Liver (tissue), 9 donors: ENCODE data around the gene DPYSL4. TPM values are rescaled to one million over a fixed set of nuclear protein-coding genes. Genes with fewer than 3 reads are reported as not detected.

Experiments
- DNase-seq: peaks from one replicate; pipeline ENCODE4 v3.0.0-alpha.2; 2017; ENCODE audit warnings: low spot score
- H3K27ac ChIP-seq, 2 donors: one replicate each; pipeline ENCODE4 v1.7.0; 2013; ENCODE audit warnings: inconsistent platforms in 2 of 2, low read length in 2 of 2, control low read depth in 1 of 2, low read depth in 1 of 2, mild to moderate bottlenecking in 1 of 2
- H3K27me3 ChIP-seq, 4 donors: one replicate each; pipeline versions ENCODE4 v1.6.1 to v1.7.0; 2013; ENCODE audit warnings: low read length in 3 of 4, inconsistent platforms in 1 of 4, mild to moderate bottlenecking in 1 of 4, moderate library complexity in 1 of 4; ENCODE audit not compliant: control insufficient read depth in 4 of 4, insufficient read depth in 4 of 4
- H3K36me3 ChIP-seq, 4 donors: one replicate each; pipeline versions ENCODE4 v1.6.1 to v1.7.0; 2013; ENCODE audit warnings: low read length in 3 of 4, mild to moderate bottlenecking in 3 of 4, low read depth in 1 of 4, moderate library complexity in 1 of 4; ENCODE audit not compliant: control insufficient read depth in 4 of 4, insufficient read depth in 3 of 4
- H3K4me1 ChIP-seq, 4 donors: one replicate each; pipeline versions ENCODE4 v1.6.1 to v1.7.0; 2013; ENCODE audit warnings: low read length in 3 of 4, mild to moderate bottlenecking in 3 of 4, moderate library complexity in 1 of 4; ENCODE audit not compliant: control insufficient read depth in 4 of 4, insufficient read depth in 4 of 4
- H3K4me3 ChIP-seq, 3 donors: one replicate each; pipeline versions ENCODE4 v1.6.1 to v1.7.0; 2013; ENCODE audit warnings: low read length in 3 of 3, control low read depth in 1 of 3, low read depth in 1 of 3, mild to moderate bottlenecking in 1 of 3
- H3K9ac ChIP-seq, 2 donors: one replicate each; pipeline ENCODE4 v1.7.0; 2013; ENCODE audit warnings: low read length in 2 of 2, mild to moderate bottlenecking in 2 of 2, moderate library complexity in 2 of 2, control low read depth in 1 of 2, low read depth in 1 of 2
- H3K9me3 ChIP-seq, 4 donors: one replicate each; pipeline versions ENCODE4 v1.6.1 to v1.7.0; 2013; ENCODE audit warnings: low read length in 3 of 4; ENCODE audit not compliant: control insufficient read depth in 4 of 4
- CTCF ChIP-seq: fragments of 150-350 bp; IDR thresholded peaks from 2 replicates; pipeline ENCODE4 v1.5.1; 2017; ENCODE audit warnings: improper control_type of control experiment, low read depth, low read length; ENCODE audit not compliant: missing input control
- EGR1 ChIP-seq, 2 donors: IDR thresholded peaks; 2 replicates each; pipeline ENCODE4 v1.6.1; 2016 to 2018; ENCODE audit warnings: antibody characterized with exemption in 2 of 2, low read depth in 2 of 2
- FOXA1 ChIP-seq: IDR thresholded peaks from 2 replicates; pipeline ENCODE4 v1.6.1; 2016; ENCODE audit warnings: antibody characterized with exemption
- FOXA2 ChIP-seq: IDR thresholded peaks from 2 replicates; pipeline ENCODE4 v1.6.1; 2016; ENCODE audit warnings: antibody characterized with exemption
- GABPA ChIP-seq, 2 donors: IDR thresholded peaks in 1 of 2; conservative IDR thresholded peaks in 1 of 2; 2 replicates each; pipeline ENCODE4 v1.6.1; 2016; ENCODE audit warnings: antibody characterized with exemption in 2 of 2, mild to moderate bottlenecking in 1 of 2, moderate library complexity in 1 of 2
- HNF4A ChIP-seq, 2 donors: conservative IDR thresholded peaks; 2 replicates each; pipeline ENCODE4 v1.6.1; 2016; ENCODE audit warnings: antibody characterized with exemption in 2 of 2, mild to moderate bottlenecking in 2 of 2
- HNF4G ChIP-seq: IDR thresholded peaks from 2 replicates; pipeline ENCODE4 v1.6.1; 2016; ENCODE audit warnings: antibody characterized with exemption
- JUND ChIP-seq, 2 donors: IDR thresholded peaks; 2 replicates each; pipeline ENCODE4 v1.6.1; 2016; ENCODE audit warnings: antibody characterized with exemption in 2 of 2
- NR2F2 ChIP-seq: IDR thresholded peaks from 2 replicates; pipeline ENCODE4 v1.6.1; 2016; ENCODE audit warnings: antibody characterized with exemption
- RXRA ChIP-seq, 2 donors: IDR thresholded peaks; 2 replicates each; pipeline ENCODE4 v1.6.1; 2017 to 2018; ENCODE audit warnings: antibody characterized with exemption in 2 of 2, mild to moderate bottlenecking in 1 of 2
- SP1 ChIP-seq: IDR thresholded peaks from 2 replicates; pipeline ENCODE4 v1.6.1; 2018; ENCODE audit warnings: antibody characterized with exemption, mild to moderate bottlenecking
- TAF1 ChIP-seq: conservative IDR thresholded peaks from 2 replicates; pipeline ENCODE4 v1.6.1; 2016; ENCODE audit warnings: antibody characterized with exemption, mild to moderate bottlenecking
- YY1 ChIP-seq: IDR thresholded peaks from 2 replicates; pipeline ENCODE4 v1.6.1; 2016; ENCODE audit warnings: antibody characterized with exemption, mild to moderate bottlenecking
- WGBS: extraction: QIAGEN DNeasy Blood & Tissue Kit; methylation state at CpG from one replicate; pipeline ENCODE4 v1.1.7; 2013; 5-methylcytosine and 5-hydroxymethylcytosine counted together
- polyA plus RNA-seq, 2 donors: library from polyadenylated mRNA; stranded (reverse) in 1 of 2; unstranded in 1 of 2; fragments of 200-250 nt in 1 of 2; fragments of >200 nt in 1 of 2; fragmentation: Nextera tagmentation in 1 of 2; extraction: Ambion mirVana in 1 of 2; gene quantifications; one replicate each; pipeline versions ENCODE4 v1.2.1 to v1.2.3, GENCODE V29; 2013 to 2015
- total RNA-seq, 2 donors: library from RNA; depleted of rRNA; stranded (reverse); fragments of >200 nt; gene quantifications; one replicate each; pipeline ENCODE4 v1.2.3, GENCODE V29; 2014
- TF ChIP-seq, protein P1 (sequence below): IDR thresholded peaks from 2 replicates; pipeline ENCODE4 v1.6.1; 2016; ENCODE audit warnings: antibody characterized with exemption
- TF ChIP-seq, protein P2 (sequence below): IDR thresholded peaks from 2 replicates; pipeline ENCODE4 v1.6.1; 2016; ENCODE audit warnings: antibody characterized with exemption, mild to moderate bottlenecking
- TF ChIP-seq, protein P3 (sequence below): IDR thresholded peaks from 2 replicates; pipeline ENCODE4 v1.6.1; 2016; ENCODE audit warnings: antibody characterized with exemption
- donor health status: healthy.
- donor health status: healthy.
- donor health status: healthy.
- donor health status: healthy.
- donor health status: healthy.

DPYSL4 gene
- total and polyA plus RNA-seq, 4 donors, result 0.19 to 2.2 (median 0.26) TPM

- H3K4me3 ChIP-seq, result no peak overlapping the region
- TF ChIP-seq FOXA1 (no peak), RXRA (IDR thresholded peaks at IDR 0.05) (no peak), TAF1 (no peak)
- H3K36me3 ChIP-seq, result no peaks in the 10 kb centered on the region
- H3K9ac ChIP-seq, result no peak overlapping the region
- H3K27ac ChIP-seq, result no peak overlapping the region
- no peak for DNase-seq
- peaks cover 0 to 10% (median 4%) of the 10 kb centered on the region in 4 donors for H3K27me3 ChIP-seq
- 90% methylated on average over 16 of the region's 16 CpGs for WGBS
- H3K9me3 ChIP-seq, result no peaks in the 10 kb centered on the region
- H3K4me1 ChIP-seq, result peaks cover 4 to 14% (median 11%) of the 10 kb centered on the region in 4 donors
Measured at GRCh38 chr10:132189016-132189415, 2.3 kb downstream of the DPYSL4 start.

- H3K4me1 ChIP-seq, result peaks cover 4 to 14% (median 11%) of the 10 kb centered on the region in 4 donors
- no peak overlapping the region for H3K4me3 ChIP-seq
- no peak for DNase-seq
- H3K9me3 ChIP-seq, result no peaks in the 10 kb centered on the region
- 82% methylated on average over 17 of the region's 17 CpGs for WGBS
- H3K27ac ChIP-seq, result no peak overlapping the region
- H3K27me3 ChIP-seq, result peaks cover 0 to 10% (median 3%) of the 10 kb centered on the region in 4 donors
- H3K9ac ChIP-seq, result no peak overlapping the region
- TF ChIP-seq FOXA1, result no peak
- TF ChIP-seq GABPA (IDR thresholded peaks at IDR 0.05 in 1 of 2, conservative IDR thresholded peaks at IDR 0.05 in 1 of 2), result no peak
- TF ChIP-seq EGR1 (IDR thresholded peaks at IDR 0.05; ENCODE audit: low read depth in 2 of 2), result no peak
- TF ChIP-seq SP1, result no peak
- no peak for TF ChIP-seq HNF4G
- TF ChIP-seq, protein P1, sequence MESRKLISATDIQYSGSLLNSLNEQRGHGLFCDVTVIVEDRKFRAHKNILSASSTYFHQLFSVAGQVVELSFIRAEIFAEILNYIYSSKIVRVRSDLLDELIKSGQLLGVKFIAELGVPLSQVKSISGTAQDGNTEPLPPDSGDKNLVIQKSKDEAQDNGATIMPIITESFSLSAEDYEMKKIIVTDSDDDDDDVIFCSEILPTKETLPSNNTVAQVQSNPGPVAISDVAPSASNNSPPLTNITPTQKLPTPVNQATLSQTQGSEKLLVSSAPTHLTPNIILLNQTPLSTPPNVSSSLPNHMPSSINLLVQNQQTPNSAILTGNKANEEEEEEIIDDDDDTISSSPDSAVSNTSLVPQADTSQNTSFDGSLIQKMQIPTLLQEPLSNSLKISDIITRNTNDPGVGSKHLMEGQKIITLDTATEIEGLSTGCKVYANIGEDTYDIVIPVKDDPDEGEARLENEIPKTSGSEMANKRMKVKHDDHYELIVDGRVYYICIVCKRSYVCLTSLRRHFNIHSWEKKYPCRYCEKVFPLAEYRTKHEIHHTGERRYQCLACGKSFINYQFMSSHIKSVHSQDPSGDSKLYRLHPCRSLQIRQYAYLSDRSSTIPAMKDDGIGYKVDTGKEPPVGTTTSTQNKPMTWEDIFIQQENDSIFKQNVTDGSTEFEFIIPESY, result no peak
- no peaks in the 10 kb centered on the region for H3K36me3 ChIP-seq
Measured at GRCh38 chr10:132189810-132190422, 3.2 kb downstream of the DPYSL4 start.

DNA sequence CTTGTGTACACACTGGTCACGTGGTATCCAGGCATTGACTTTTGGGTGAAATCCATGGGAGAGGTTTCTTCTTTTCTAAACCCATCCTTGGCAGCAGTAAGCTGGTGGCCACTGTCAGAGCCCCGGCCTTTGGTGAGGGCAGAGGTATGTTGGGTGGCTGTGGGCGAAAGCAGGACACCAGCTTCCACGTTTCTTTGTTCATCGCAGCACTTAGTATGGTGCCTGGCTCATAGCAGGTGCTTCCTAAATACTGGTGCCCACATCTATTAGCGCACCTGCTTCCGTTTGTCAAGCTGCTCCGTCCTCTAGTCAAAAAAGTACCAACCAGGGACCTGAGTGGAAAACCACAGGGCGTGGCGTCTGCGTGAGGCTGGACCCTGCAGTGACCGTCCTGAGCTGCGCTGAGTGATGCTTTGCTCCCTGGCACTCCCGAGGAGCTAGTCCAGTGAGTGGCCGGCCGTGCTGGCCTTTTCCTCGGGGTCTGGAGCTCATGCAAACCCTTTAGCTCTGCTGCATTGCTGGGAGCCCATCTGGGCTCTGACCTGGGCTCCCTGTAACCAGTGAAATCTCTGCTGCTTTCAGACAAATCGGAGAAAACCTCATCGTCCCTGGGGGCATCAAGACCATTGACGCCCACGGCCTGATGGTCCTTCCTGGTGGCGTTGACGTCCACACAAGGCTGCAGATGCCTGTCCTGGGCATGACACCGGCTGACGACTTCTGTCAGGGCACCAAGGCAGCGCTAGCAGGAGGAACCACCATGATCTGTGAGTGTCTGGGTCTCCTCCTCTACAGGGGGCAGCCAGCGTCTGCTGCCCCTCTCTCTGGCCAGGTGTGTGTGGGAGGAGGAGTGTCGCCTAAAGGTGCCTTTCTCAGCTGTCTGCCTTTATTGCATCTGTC, 5.6 kb downstream of the DPYSL4 start:
- WGBS, result 89% methylated on average over 28 of the region's 28 CpGs
- H3K4me1 ChIP-seq, result peaks cover 0 to 3% (median under 1%) of the 10 kb centered on the region in 4 donors
- H3K36me3 ChIP-seq, result no peaks in the 10 kb centered on the region
- no peak for DNase-seq
- peaks cover 0 to 4% (median 1%) of the 10 kb centered on the region in 4 donors for H3K27me3 ChIP-seq
- H3K9ac ChIP-seq, result no peak overlapping the region
- no peaks in the 10 kb centered on the region for H3K9me3 ChIP-seq
- no peak overlapping the region for H3K4me3 ChIP-seq
- no peak overlapping the region for H3K27ac ChIP-seq
- TF ChIP-seq, protein P1, result no peak
- TF ChIP-seq EGR1 (IDR thresholded peaks at IDR 0.05; ENCODE audit: low read depth in 2 of 2), result no peak
- no peak for TF ChIP-seq FOXA1
- TF ChIP-seq TAF1, result no peak
- TF ChIP-seq, protein P2, sequence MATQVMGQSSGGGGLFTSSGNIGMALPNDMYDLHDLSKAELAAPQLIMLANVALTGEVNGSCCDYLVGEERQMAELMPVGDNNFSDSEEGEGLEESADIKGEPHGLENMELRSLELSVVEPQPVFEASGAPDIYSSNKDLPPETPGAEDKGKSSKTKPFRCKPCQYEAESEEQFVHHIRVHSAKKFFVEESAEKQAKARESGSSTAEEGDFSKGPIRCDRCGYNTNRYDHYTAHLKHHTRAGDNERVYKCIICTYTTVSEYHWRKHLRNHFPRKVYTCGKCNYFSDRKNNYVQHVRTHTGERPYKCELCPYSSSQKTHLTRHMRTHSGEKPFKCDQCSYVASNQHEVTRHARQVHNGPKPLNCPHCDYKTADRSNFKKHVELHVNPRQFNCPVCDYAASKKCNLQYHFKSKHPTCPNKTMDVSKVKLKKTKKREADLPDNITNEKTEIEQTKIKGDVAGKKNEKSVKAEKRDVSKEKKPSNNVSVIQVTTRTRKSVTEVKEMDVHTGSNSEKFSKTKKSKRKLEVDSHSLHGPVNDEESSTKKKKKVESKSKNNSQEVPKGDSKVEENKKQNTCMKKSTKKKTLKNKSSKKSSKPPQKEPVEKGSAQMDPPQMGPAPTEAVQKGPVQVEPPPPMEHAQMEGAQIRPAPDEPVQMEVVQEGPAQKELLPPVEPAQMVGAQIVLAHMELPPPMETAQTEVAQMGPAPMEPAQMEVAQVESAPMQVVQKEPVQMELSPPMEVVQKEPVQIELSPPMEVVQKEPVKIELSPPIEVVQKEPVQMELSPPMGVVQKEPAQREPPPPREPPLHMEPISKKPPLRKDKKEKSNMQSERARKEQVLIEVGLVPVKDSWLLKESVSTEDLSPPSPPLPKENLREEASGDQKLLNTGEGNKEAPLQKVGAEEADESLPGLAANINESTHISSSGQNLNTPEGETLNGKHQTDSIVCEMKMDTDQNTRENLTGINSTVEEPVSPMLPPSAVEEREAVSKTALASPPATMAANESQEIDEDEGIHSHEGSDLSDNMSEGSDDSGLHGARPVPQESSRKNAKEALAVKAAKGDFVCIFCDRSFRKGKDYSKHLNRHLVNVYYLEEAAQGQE, result no peak
- no peak for TF ChIP-seq GABPA (IDR thresholded peaks at IDR 0.05 in 1 of 2, conservative IDR thresholded peaks at IDR 0.05 in 1 of 2)
- no peak for TF ChIP-seq HNF4A (conservative IDR thresholded peaks at IDR 0.05)
- no peak for TF ChIP-seq YY1
- TF ChIP-seq, protein P3, sequence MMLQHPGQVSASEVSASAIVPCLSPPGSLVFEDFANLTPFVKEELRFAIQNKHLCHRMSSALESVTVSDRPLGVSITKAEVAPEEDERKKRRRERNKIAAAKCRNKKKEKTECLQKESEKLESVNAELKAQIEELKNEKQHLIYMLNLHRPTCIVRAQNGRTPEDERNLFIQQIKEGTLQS, result no peak
- TF ChIP-seq NR2F2, result no peak
- TF ChIP-seq JUND (IDR thresholded peaks at IDR 0.05), result no peak
- TF ChIP-seq CTCF, result no peak
- no peak for TF ChIP-seq FOXA2
